Ramos (cell line): Measurements from ENCODE around the gene BMPR1B.

ENCODE experiments used
- in situ Hi-C: fragments of 300-500 bp; cut with MboI; formaldehyde crosslinking; loops from one replicate; pipeline ENCODE4 v1.14.3; 2022; ENCODE audit warnings: low sequenced_read_pairs; ENCODE audit not compliant: unreplicated experiment

BMPR1B gene

GRCh38 chr4:95068818-95069478, 311.2 kb downstream of the BMPR1B start:
- in situ Hi-C loops: no loop called here

- in situ Hi-C loops: no loop called here
These were observed 314.1 kb downstream of the BMPR1B start for GRCh38 chr4:95071851-95072250.

- in situ Hi-C loops: no loop called here
These were observed 315.9 kb downstream of the BMPR1B start for GRCh38 chr4:95073646-95074045.

- in situ Hi-C loops: no loop called here
These were observed 320.1 kb downstream of the BMPR1B start for GRCh38 chr4:95077864-95078263.

GRCh38 chr4:95080969-95081368, 323.2 kb downstream of the BMPR1B start:
- in situ Hi-C loops: no loop called here

GRCh38 chr4:95084584-95084983, 326.8 kb downstream of the BMPR1B start:
- in situ Hi-C loops: no loop called here

- in situ Hi-C loops: no loop called here
These were observed 327.5 kb downstream of the BMPR1B start for GRCh38 chr4:95085124-95085833.

GRCh38 chr4:95086551-95086950, 328.8 kb downstream of the BMPR1B start:
- in situ Hi-C loops: no loop called here

- in situ Hi-C loops: no loop called here
These were observed 330.1 kb downstream of the BMPR1B start for GRCh38 chr4:95087657-95088455.

- in situ Hi-C loops: no loop called here
These were observed 333.5 kb downstream of the BMPR1B start for GRCh38 chr4:95091272-95091671.

GRCh38 chr4:95092766-95093165, 335.0 kb downstream of the BMPR1B start:
- in situ Hi-C loops: no loop called here

- in situ Hi-C loops: no loop called here
These were observed 335.7 kb downstream of the BMPR1B start for GRCh38 chr4:95093460-95093859.

- in situ Hi-C loops: no loop called here
These were observed 336.5 kb downstream of the BMPR1B start for GRCh38 chr4:95093936-95094929.

GRCh38 chr4:95095348-95095974, 337.7 kb downstream of the BMPR1B start:
- in situ Hi-C loops: no loop called here

GRCh38 chr4:95102162-95102790, 344.5 kb downstream of the BMPR1B start:
- in situ Hi-C loops: no loop called here

GRCh38 chr4:95105112-95105511, 347.4 kb downstream of the BMPR1B start:
- in situ Hi-C loops: no loop called here

- in situ Hi-C loops: no loop called here
These were observed 348.2 kb downstream of the BMPR1B start for GRCh38 chr4:95105983-95106382.

- in situ Hi-C loops: no loop called here
These were observed 348.7 kb downstream of the BMPR1B start for GRCh38 chr4:95106408-95106928.

- in situ Hi-C loops: no loop called here
These were observed 349.2 kb downstream of the BMPR1B start for GRCh38 chr4:95107004-95107403.
